ENCODE results near the gene C11orf54. TPM values are rescaled to one million over a fixed set of nuclear protein-coding genes. Genes with fewer than 3 reads are reported as not detected.

C11orf54 gene
- total RNA-seq, 1 experiment from 2014 or later: 18.6 TPM

Other genes starting within 250 kb of the C11orf54 start
- 6.1 and 12.0 TPM in 2 replicates for gene SMCO4, start 198.3 kb upstream of the C11orf54 start, total RNA-seq (2014; rRNA removed; shearing (Covaris generic))
- 16.6 and 17.8 TPM in 2 replicates for gene CEP295, start 80.0 kb upstream of the C11orf54 start, total RNA-seq (2014; rRNA removed; shearing (Covaris generic))
- 87.6 and 97.8 TPM in 2 replicates for gene TAF1D, start 177 bp upstream of the C11orf54 start, total RNA-seq (2014; rRNA removed; shearing (Covaris generic))
- gene MED17, start 42.6 kb downstream of the C11orf54 start, total RNA-seq (2014; rRNA removed; shearing (Covaris generic)): 12.9 and 18.6 TPM in 2 replicates
- gene VSTM5, start 108.9 kb downstream of the C11orf54 start, total RNA-seq (2014; rRNA removed; shearing (Covaris generic)): not detected in 2 replicates

All from A172 (cell line).